CD14-positive monocyte (primary cell): ENCODE measurements around the gene SLC44A2. TPM values are rescaled to one million over a fixed set of nuclear protein-coding genes. Genes with fewer than 3 reads are reported as not detected.

Experiments used
- DNase-seq, 3 donors: peaks; one replicate each; pipeline ENCODE4 v3.0.0-alpha.2; 2011 to 2022
- H2AFZ ChIP-seq: 2 replicates; pipeline ENCODE4 v1.6.0; 2012; ENCODE audit warnings: mild to moderate bottlenecking, low read depth, low read length, inconsistent platforms; ENCODE audit not compliant: insufficient read depth, poor library complexity, severe bottlenecking
- H3K27ac ChIP-seq, 2 donors: 1 replicate in 1 of 2; 2 replicates in 1 of 2; pipeline ENCODE4 v1.5.1; 2012 to 2013; ENCODE audit warnings: low read length in 2 of 2, control low read depth in 1 of 2, inconsistent platforms in 1 of 2, low read depth in 1 of 2, mild to moderate bottlenecking in 1 of 2
- H3K27me3 ChIP-seq, 2 donors: one replicate each; pipeline versions ENCODE4 v1.6.0 to v1.6.1; 2011 to 2013; ENCODE audit warnings: low read length in 2 of 2; ENCODE audit not compliant: control insufficient read depth in 2 of 2, insufficient read depth in 2 of 2
- H3K36me3 ChIP-seq, 2 donors: replicated peaks in 1 of 2; 1 replicate in 1 of 2; 2 replicates in 1 of 2; pipeline versions ENCODE4 v1.5.1 to v1.6.1; 2012 to 2013; ENCODE audit warnings: low read length in 2 of 2, control low read depth in 1 of 2, inconsistent platforms in 1 of 2, mild to moderate bottlenecking in 1 of 2; ENCODE audit not compliant: insufficient read depth in 2 of 2, control insufficient read depth in 1 of 2
- H3K4me1 ChIP-seq, 2 donors: 1 replicate in 1 of 2; 2 replicates in 1 of 2; pipeline versions ENCODE4 v1.5.1 to v1.6.1; 2012 to 2013; ENCODE audit warnings: low read length in 2 of 2, control low read depth in 1 of 2, inconsistent platforms in 1 of 2, mild to moderate bottlenecking in 1 of 2, moderate library complexity in 1 of 2; ENCODE audit not compliant: insufficient read depth in 2 of 2, control insufficient read depth in 1 of 2
- H3K4me2 ChIP-seq: replicated peaks from 2 replicates; pipeline ENCODE3; 2012; ENCODE audit warnings: low read length, moderate library complexity, mild to moderate bottlenecking; ENCODE audit not compliant: poor library complexity, severe bottlenecking; ENCODE audit errors: extremely low read depth
- H3K4me3 ChIP-seq, 3 experiments: fragments of 200-600 bp in 1 of 3; sonication (generic) in 1 of 3; replicated peaks in 1 of 3; 1 replicate in 2 of 3; 2 replicates in 1 of 3; pipeline ENCODE4 v1.5.1; 2011 to 2013; ENCODE audit warnings: low read length in 3 of 3, mild to moderate bottlenecking in 3 of 3, control low read depth in 2 of 3, low read depth in 2 of 3, inconsistent platforms in 1 of 3, moderate library complexity in 1 of 3
- H3K79me2 ChIP-seq: 2 replicates; pipeline ENCODE4 v1.6.0; 2012; ENCODE audit warnings: mild to moderate bottlenecking, control low read depth, inconsistent platforms, low read length, moderate library complexity; ENCODE audit not compliant: insufficient read depth
- H3K9ac ChIP-seq: 2 replicates; pipeline ENCODE4 v1.6.0; 2017; ENCODE audit warnings: low read length, mild to moderate bottlenecking; ENCODE audit not compliant: insufficient read depth, poor library complexity, severe bottlenecking
- H3K9me3 ChIP-seq, 2 donors: replicated peaks in 1 of 2; 1 replicate in 1 of 2; 2 replicates in 1 of 2; pipeline versions ENCODE4 v1.5.1 to v1.6.1; 2012 to 2013; ENCODE audit warnings: low read length in 2 of 2, control low read depth in 1 of 2; ENCODE audit not compliant: control insufficient read depth in 1 of 2, insufficient read depth in 1 of 2
- H4K20me1 ChIP-seq: 2 replicates; pipeline ENCODE4 v1.6.0; 2012; ENCODE audit warnings: mild to moderate bottlenecking, low read length, control low read depth, moderate library complexity; ENCODE audit not compliant: insufficient read depth
- H3K27ac Mint-ChIP-seq, 7 donors: one replicate each; pipeline ENCODE4 v1.8.0; 2020; ENCODE audit warnings: mild to moderate bottlenecking in 7 of 7, mixed read lengths in 7 of 7, moderate library complexity in 6 of 7, inconsistent platforms in 2 of 7
- H3K27me3 Mint-ChIP-seq, 3 donors: one replicate each; pipeline ENCODE4 v1.8.0; 2021 to 2022; ENCODE audit warnings: low read depth in 3 of 3, mild to moderate bottlenecking in 3 of 3, mixed read lengths in 3 of 3, moderate library complexity in 3 of 3, inconsistent platforms in 1 of 3
- H3K36me3 Mint-ChIP-seq, 2 donors: one replicate each; pipeline ENCODE4 v1.8.0; 2020; ENCODE audit warnings: mixed read lengths in 2 of 2, inconsistent platforms in 1 of 2, mild to moderate bottlenecking in 1 of 2
- H3K4me1 Mint-ChIP-seq: one replicate; pipeline ENCODE4 v1.8.0; 2020; ENCODE audit warnings: mild to moderate bottlenecking, mixed read lengths
- H3K4me3 Mint-ChIP-seq, 2 donors: one replicate each; pipeline ENCODE4 v1.8.0; 2020; ENCODE audit warnings: mild to moderate bottlenecking in 2 of 2, mixed read lengths in 2 of 2, moderate library complexity in 1 of 2
- H3K9me3 Mint-ChIP-seq, 7 donors: one replicate each; pipeline ENCODE4 v1.8.0; 2020 to 2022; ENCODE audit warnings: mixed read lengths in 7 of 7, mild to moderate bottlenecking in 6 of 7, moderate library complexity in 6 of 7, inconsistent platforms in 2 of 7
- WGBS: methylation state at CpG from one replicate; pipeline ENCODE4 v1.1.5; 2013; ENCODE audit warnings: missing lambda C conversion rate; ENCODE audit not compliant: insufficient coverage; 5-methylcytosine and 5-hydroxymethylcytosine counted together
- intact Hi-C, 2 donors: fragments of 100-400 bp; cut with micrococcal nuclease; formaldehyde crosslinking; loops; one replicate each; pipeline versions ENCODE4 v1.15.0 to v1.15.1; 2023
- polyA plus RNA-seq, 3 donors: library from polyadenylated mRNA; depleted of rRNA in 1 of 3; unstranded in 2 of 3; stranded (reverse) in 1 of 3; fragments of 300-500 nt in 2 of 3; fragments of >200 nt in 1 of 3; fragmentation: Illumina TruSeq in 2 of 3; gene quantifications; 1 replicate in 2 of 3; 2 replicates in 1 of 3; pipeline ENCODE4 v1.2.3, GENCODE V29; 2012 to 2021
- TF ChIP-seq, protein P1 (sequence below): fragments of 200-600 bp; IDR thresholded peaks from one replicate; pipeline ENCODE4 v1.8.0; 2022; ENCODE audit warnings: antibody characterized with exemption, mild to moderate bottlenecking

SLC44A2 gene
- polyA plus RNA-seq, 3 donors: 43.5 to 95.9 (median 69.4) TPM

DNA sequence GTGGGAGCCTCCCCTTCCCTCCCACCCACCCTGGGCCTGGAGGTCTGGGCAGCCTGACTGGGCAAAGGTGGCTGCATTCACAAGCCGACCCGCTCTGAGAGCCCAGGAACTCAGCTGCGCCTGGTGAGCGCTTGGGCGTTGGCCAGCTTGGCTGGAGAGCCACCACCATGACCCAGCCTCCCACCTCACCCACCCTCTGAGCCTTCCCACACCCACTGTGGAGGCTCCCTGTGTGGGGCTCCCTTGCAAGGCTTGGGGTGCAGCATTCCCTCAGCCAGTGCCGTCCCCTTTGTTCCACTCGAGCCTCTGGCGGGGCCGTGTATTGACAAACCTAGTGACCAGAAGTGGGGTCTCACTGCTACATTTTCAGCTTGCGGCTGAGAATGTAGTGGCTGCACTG lies 60.8 kb downstream of the SLC44A2 start:
- H3K4me1 ChIP-seq: no peaks in the 10 kb centered on the region

DNA sequence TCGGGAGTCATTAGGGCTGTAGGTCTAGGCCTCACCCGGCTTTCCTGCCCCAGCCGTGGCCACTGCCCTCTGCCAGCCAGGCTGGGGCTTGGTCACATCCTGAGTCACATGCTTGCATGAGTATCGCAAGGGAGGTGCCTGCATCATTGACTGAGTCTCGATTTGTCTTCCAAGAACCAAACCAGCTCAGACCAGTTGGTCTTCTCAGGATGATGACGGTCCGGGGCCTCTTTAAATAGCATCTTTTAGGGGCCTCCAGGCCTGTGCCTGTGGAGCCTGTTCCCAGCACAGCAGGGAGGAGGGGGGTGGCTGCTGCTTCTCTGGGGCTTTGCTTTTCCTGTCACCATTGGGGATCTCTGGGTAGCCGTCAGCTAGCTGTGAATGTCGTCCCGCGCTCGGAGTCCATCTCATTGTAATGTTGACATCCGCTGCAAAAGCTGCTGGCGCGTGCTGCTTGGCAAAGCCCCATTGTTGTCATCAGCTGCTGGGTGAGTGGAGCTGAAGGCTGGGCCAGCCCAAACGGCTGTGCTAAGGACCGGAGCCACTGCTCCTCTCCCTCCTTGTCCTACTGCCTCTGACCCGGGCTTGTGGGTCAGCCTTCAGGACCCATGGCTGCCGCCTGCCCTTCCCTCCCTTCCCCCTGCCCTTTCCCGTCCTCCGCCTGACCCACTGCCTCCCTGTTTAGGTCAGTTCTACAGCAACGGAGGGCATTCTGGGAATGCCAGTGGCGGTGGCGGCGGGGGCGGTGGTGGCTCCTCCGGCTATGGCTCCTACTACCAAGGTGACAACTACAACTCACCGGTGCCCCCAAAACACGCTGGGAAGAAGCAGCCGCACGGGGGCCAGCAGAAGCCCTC lies 61.5 kb downstream of the SLC44A2 start:
- Histone ChIP-seq H3K4me1 (no peaks in the 10 kb centered on the region), H3K79me2 (peaks cover 10% of the 10 kb centered on the region), H3K4me2 (no peak overlapping the region), H3K4me3 (no peak overlapping the region), H3K27ac (no peak overlapping the region), H3K9me3 (no peaks in the 10 kb centered on the region), H2AFZ (no peak overlapping the region), H4K20me1 (peaks cover 49% of the 10 kb centered on the region), H3K9ac (no peak overlapping the region), H3K27me3 (no peaks in the 10 kb centered on the region), H3K36me3 (peaks cover 99 to 100% of the 10 kb centered on the region in 2 donors)
- TF ChIP-seq, protein P1, sequence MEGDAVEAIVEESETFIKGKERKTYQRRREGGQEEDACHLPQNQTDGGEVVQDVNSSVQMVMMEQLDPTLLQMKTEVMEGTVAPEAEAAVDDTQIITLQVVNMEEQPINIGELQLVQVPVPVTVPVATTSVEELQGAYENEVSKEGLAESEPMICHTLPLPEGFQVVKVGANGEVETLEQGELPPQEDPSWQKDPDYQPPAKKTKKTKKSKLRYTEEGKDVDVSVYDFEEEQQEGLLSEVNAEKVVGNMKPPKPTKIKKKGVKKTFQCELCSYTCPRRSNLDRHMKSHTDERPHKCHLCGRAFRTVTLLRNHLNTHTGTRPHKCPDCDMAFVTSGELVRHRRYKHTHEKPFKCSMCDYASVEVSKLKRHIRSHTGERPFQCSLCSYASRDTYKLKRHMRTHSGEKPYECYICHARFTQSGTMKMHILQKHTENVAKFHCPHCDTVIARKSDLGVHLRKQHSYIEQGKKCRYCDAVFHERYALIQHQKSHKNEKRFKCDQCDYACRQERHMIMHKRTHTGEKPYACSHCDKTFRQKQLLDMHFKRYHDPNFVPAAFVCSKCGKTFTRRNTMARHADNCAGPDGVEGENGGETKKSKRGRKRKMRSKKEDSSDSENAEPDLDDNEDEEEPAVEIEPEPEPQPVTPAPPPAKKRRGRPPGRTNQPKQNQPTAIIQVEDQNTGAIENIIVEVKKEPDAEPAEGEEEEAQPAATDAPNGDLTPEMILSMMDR: no peak
- 92% methylated on average over 23 of the region's 31 CpGs for WGBS
- Mint-ChIP-seq H3K4me3 (no peak overlapping the region), H3K9me3 (no peaks in the 10 kb centered on the region), H3K27ac (peak overlapping the region in 1 of 7 donors; percentile 50), H3K4me1 (no peaks in the 10 kb centered on the region), H3K27me3 (peaks cover 0 to 4% (median 0%) of the 10 kb centered on the region in 3 donors), H3K36me3 (peaks cover 87 to 97% of the 10 kb centered on the region in 2 donors)
- no peak for DNase-seq
- intact Hi-C loops: no loop called here

More for the DNA sequence above, 60.8 kb downstream of the SLC44A2 start:
- DNase-seq: no peak
- Histone ChIP-seq H3K9ac (no peak overlapping the region), H3K27ac (no peak overlapping the region), H3K9me3 (no peaks in the 10 kb centered on the region), H3K36me3 (peaks cover 99 to 100% of the 10 kb centered on the region in 2 donors), H3K4me3 (no peak overlapping the region), H2AFZ (no peak overlapping the region), H3K27me3 (no peaks in the 10 kb centered on the region), H4K20me1 (peaks cover 46% of the 10 kb centered on the region), H3K79me2 (peaks cover 10% of the 10 kb centered on the region), H3K4me2 (no peak overlapping the region)
- TF ChIP-seq, protein P1: no peak
- Mint-ChIP-seq H3K27me3 (peaks cover 0 to 4% (median 0%) of the 10 kb centered on the region in 3 donors), H3K4me1 (no peaks in the 10 kb centered on the region), H3K27ac (no peak overlapping the region), H3K4me3 (no peak overlapping the region), H3K36me3 (peaks cover 87 to 98% of the 10 kb centered on the region in 2 donors), H3K9me3 (no peaks in the 10 kb centered on the region)
- intact Hi-C loops: no loop called here
- WGBS: 98% methylated on average over 9 of the region's 10 CpGs
